DOHH2 (cell line): Measurements from ENCODE around the gene BCAP31.

ENCODE experiments used
- H3F3A ChIP-seq: fragments of 200-600 bp; sonication (generic), shearing (Covaris generic); 2 replicates; pipeline ENCODE4 v1.6.0; 2016; ENCODE audit warnings: antibody characterized with exemption, mild to moderate bottlenecking; ENCODE audit not compliant: control insufficient read depth, insufficient read depth
- H3K27ac ChIP-seq: fragments of 200-600 bp; sonication (generic); 2 replicates; pipeline ENCODE4 v1.5.1; 2014; ENCODE audit warnings: low read depth, mild to moderate bottlenecking, low read length, moderate library complexity
- H3K27me3 ChIP-seq: fragments of 200-600 bp; sonication (generic); 2 replicates; pipeline ENCODE4 v1.6.1; 2014; ENCODE audit warnings: mild to moderate bottlenecking, low read length, mixed read lengths; ENCODE audit not compliant: control insufficient read depth
- H3K36me3 ChIP-seq: fragments of 200-600 bp; sonication (generic); 2 replicates; pipeline ENCODE4 v1.6.1; 2014; ENCODE audit warnings: mild to moderate bottlenecking, low read length, moderate library complexity, mixed read lengths; ENCODE audit not compliant: control insufficient read depth
- H3K4me1 ChIP-seq: fragments of 200-600 bp; sonication (generic); 2 replicates; pipeline ENCODE4 v1.6.1; 2014; ENCODE audit warnings: mild to moderate bottlenecking, low read length, mixed read lengths; ENCODE audit not compliant: control insufficient read depth
- H3K4me2 ChIP-seq: fragments of 200-600 bp; sonication (generic); 2 replicates; pipeline ENCODE4 v1.6.0; 2014; ENCODE audit warnings: mild to moderate bottlenecking, low read length, moderate library complexity
- H3K4me3 ChIP-seq: fragments of 200-600 bp; sonication (generic); 2 replicates; pipeline ENCODE4 v1.5.1; 2014; ENCODE audit warnings: mild to moderate bottlenecking, low read length, mixed read lengths
- H3K79me2 ChIP-seq: fragments of 200-600 bp; sonication (generic); 2 replicates; pipeline ENCODE4 v1.6.1; 2014; ENCODE audit warnings: mild to moderate bottlenecking, low read length, mixed read lengths; ENCODE audit not compliant: control insufficient read depth
- H3K9me2 ChIP-seq: fragments of 200-600 bp; sonication (generic); replicated peaks from 2 replicates; pipeline ENCODE4 v1.6.1; 2014; ENCODE audit warnings: mild to moderate bottlenecking, low read length, mixed read lengths; ENCODE audit not compliant: control insufficient read depth
- H3K9me3 ChIP-seq: fragments of 200-600 bp; sonication (generic); 2 replicates; pipeline ENCODE4 v1.6.1; 2014; ENCODE audit warnings: antibody characterized with exemption, low read length, mixed read lengths; ENCODE audit not compliant: control insufficient read depth, insufficient read depth
- H4K20me1 ChIP-seq: fragments of 200-600 bp; sonication (generic); 2 replicates; pipeline ENCODE4 v1.6.0; 2014; ENCODE audit warnings: low read depth, mild to moderate bottlenecking, antibody characterized with exemption, low read length, moderate library complexity; ENCODE audit not compliant: control insufficient read depth, insufficient read depth
- EZH2phosphoT487 ChIP-seq: fragments of 200-600 bp; sonication (generic); IDR thresholded peaks from 2 replicates; pipeline ENCODE4 v1.6.1; 2017; ENCODE audit warnings: borderline replicate concordance, mild to moderate bottlenecking, antibody characterized with exemption, low read length, moderate library complexity, mixed read lengths
- TF ChIP-seq, protein P1 (sequence below): fragments of 200-600 bp; sonication (generic); IDR thresholded peaks from one replicate; pipeline ENCODE4 v1.5.1; 2014; ENCODE audit warnings: antibody characterized with exemption, mild to moderate bottlenecking, low read depth, low read length; ENCODE audit not compliant: poor library complexity, severe bottlenecking

The BCAP31 gene

DNA sequence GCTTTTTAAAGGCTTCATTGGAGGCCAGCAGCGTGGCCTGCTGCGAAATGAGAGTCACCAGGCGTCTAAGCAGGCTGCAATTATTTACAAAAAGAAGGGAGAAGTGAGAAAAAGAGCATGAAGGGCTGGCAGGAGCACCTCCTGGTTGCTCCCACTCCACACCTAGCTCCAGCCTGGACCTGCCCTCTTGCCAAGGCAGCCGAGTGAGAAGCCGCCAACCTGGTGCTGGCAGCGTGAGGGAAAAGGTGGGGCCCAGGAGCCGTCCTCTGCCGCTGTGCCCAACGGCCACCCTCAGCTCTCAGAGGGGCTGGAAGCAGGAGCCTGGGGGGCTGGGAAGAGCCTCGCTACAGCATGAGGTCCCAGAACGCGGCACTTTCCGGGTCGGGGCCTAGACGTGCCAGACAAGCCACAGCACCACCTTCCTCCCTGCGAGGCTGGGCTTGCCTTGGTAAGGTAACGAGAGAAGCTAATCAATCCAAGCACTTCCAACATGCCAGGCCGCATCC is 20.1 kb downstream of the BCAP31 start:
- Histone ChIP-seq H3F3A (no peaks in the 10 kb centered on the region), H3K27ac (no peak overlapping the region), H3K27me3 (no peaks in the 10 kb centered on the region), H3K4me1 (no peaks in the 10 kb centered on the region), H4K20me1 (no peaks in the 10 kb centered on the region), H3K36me3 (no peaks in the 10 kb centered on the region; the same call in 1 of the 2 replicates), H3K9me2 (no peaks in the 10 kb centered on the region), H3K4me2 (no peak overlapping the region), H3K9me3 (no peaks in the 10 kb centered on the region), H3K4me3 (no peak overlapping the region), H3K79me2 (no peaks in the 10 kb centered on the region)
- TF ChIP-seq, protein P1, sequence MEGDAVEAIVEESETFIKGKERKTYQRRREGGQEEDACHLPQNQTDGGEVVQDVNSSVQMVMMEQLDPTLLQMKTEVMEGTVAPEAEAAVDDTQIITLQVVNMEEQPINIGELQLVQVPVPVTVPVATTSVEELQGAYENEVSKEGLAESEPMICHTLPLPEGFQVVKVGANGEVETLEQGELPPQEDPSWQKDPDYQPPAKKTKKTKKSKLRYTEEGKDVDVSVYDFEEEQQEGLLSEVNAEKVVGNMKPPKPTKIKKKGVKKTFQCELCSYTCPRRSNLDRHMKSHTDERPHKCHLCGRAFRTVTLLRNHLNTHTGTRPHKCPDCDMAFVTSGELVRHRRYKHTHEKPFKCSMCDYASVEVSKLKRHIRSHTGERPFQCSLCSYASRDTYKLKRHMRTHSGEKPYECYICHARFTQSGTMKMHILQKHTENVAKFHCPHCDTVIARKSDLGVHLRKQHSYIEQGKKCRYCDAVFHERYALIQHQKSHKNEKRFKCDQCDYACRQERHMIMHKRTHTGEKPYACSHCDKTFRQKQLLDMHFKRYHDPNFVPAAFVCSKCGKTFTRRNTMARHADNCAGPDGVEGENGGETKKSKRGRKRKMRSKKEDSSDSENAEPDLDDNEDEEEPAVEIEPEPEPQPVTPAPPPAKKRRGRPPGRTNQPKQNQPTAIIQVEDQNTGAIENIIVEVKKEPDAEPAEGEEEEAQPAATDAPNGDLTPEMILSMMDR: no peak
- no peak for TF ChIP-seq EZH2phosphoT487

DNA sequence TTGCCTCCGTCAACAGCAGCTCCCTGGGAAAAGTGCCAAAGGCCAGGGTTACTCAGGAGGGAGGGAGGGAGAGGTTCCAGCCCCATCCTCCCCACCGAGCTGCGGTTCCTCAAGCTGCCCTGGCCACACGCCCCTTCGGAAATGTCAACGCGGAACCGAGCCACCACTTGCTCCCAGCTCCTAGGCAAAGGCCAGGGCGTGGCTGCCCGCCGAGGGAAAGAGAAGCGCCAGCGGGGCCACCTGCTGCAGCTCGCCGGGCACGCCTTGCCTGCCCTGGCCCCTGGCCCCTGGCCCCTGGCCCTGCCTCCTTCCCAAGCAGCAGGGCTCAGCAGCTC is 21.2 kb downstream of the BCAP31 start:
- H3F3A ChIP-seq: no peaks in the 10 kb centered on the region
- no peaks in the 10 kb centered on the region for H4K20me1 ChIP-seq
- TF ChIP-seq, protein P1: no peak
- no peak overlapping the region for H3K27ac ChIP-seq
- no peak overlapping the region for H3K4me3 ChIP-seq
- no peaks in the 10 kb centered on the region for H3K9me2 ChIP-seq
- H3K36me3 ChIP-seq: no peaks in the 10 kb centered on the region; the same call in 1 of the 2 replicates
- H3K4me2 ChIP-seq: no peak overlapping the region
- H3K9me3 ChIP-seq: no peaks in the 10 kb centered on the region
- H3K27me3 ChIP-seq: no peaks in the 10 kb centered on the region
- H3K4me1 ChIP-seq: no peaks in the 10 kb centered on the region
- no peaks in the 10 kb centered on the region for H3K79me2 ChIP-seq

DNA sequence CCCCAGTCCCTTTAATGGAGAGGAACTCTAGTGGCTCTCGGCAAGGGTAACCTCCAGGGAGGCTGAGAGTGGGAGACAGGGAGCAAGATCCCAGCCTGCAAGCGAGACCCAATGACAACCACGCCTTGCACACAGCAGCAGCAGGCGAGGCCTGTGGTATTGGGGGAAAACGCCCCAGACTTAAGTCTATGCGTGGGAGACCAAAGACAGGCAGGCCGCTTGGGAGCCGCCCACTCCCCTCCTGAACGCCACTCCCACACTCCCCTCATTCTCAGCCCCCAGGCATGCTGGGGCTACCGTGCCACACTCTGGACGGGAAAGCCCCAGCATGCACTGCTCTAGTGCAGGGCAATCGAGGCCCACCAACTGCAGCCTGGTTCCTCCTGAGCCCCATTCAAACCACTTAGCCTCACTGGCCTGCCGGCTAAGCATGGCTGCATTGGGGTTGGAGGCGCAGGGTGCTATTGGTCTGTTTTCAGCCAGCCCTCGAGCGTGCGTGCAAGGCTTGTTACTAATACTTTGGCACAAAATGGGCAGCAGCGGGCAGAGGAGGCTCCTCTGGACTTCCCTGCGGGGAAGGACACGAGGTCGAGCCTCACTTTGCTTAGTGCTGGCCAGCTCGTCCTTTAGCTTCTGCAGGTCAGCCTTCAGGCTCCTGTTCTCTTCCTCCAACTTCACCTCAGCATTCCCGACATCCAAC is 21.7 kb downstream of the BCAP31 start:
- no peak overlapping the region for H3K4me3 ChIP-seq
- H3K4me2 ChIP-seq: no peak overlapping the region
- no peaks in the 10 kb centered on the region for H3K79me2 ChIP-seq
- H3K4me1 ChIP-seq: no peaks in the 10 kb centered on the region
- H4K20me1 ChIP-seq: no peaks in the 10 kb centered on the region
- H3K27ac ChIP-seq: no peak overlapping the region
- TF ChIP-seq EZH2phosphoT487: no peak
- TF ChIP-seq, protein P1: no peak
- H3K27me3 ChIP-seq: no peaks in the 10 kb centered on the region
- H3K9me2 ChIP-seq: no peaks in the 10 kb centered on the region
- no peaks in the 10 kb centered on the region for H3K36me3 ChIP-seq
- H3K9me3 ChIP-seq: no peaks in the 10 kb centered on the region
- H3F3A ChIP-seq: no peaks in the 10 kb centered on the region
